Measurements from ENCODE around the gene SHC2.
"Not testable (repeated sequence)": the region's sequence is repeated elsewhere in the genome, so short reads cannot be mapped to it uniquely, and the experiment has no call there.

- TF ChIP-seq CTCF, POLR2A (IDR thresholded peaks at IDR 0.05): not testable (repeated sequence)
Measured at GRCh38 chr19:450912-451481, 9.8 kb downstream of the SHC2 start.

Measured in thyroid gland (tissue), 4 donors.